Measurements from ENCODE around the gene SH2D1B. TPM values are rescaled to one million over a fixed set of nuclear protein-coding genes. Genes with fewer than 3 reads are reported as not detected.

SH2D1B gene
- total and polyA plus RNA-seq, 10 donors = 0.85 to 11.0 (median 4.6) TPM

- intact Hi-C loops (cut with DNase I; ENCODE audit: low total_unique reads) = no loop called here
- Histone ChIP-seq H3K27me3 (replicated peaks in 1 of 7) (peaks cover 0 to 17% (median 0%) of the 10 kb centered on the region in 7 donors), H3K27ac (no peak overlapping the region), H3K4me1 (no peaks in the 10 kb centered on the region), H3K36me3 (peaks cover 0 to 23% (median 0%) of the 10 kb centered on the region in 6 donors), H3K4me3 (no peak overlapping the region), H3K9me3 (no peaks in the 10 kb centered on the region)
- no peak for DNase-seq
- TF ChIP-seq POLR2A (IDR thresholded peaks at IDR 0.05) (no peak), CTCF (IDR thresholded peaks at IDR 0.05 in 8 of 11, conservative IDR thresholded peaks at IDR 0.05 in 3 of 11) (no peak), POLR2AphosphoS5 (IDR thresholded peaks at IDR 0.05) (no peak)
- WGBS, 5 donors = 93 to 98% (median 97%) methylated on average over 4 of the region's 4 CpGs
Observed at GRCh38 chr1:162360874-162361260, 51.1 kb downstream of the SH2D1B start.

GRCh38 chr1:162360237-162360873, 51.6 kb downstream of the SH2D1B start:
- Histone ChIP-seq H3K27ac (no peak overlapping the region), H3K36me3 (peaks cover 0 to 24% (median 0%) of the 10 kb centered on the region in 6 donors), H3K27me3 (replicated peaks in 1 of 7) (peaks cover 0 to 17% (median 0%) of the 10 kb centered on the region in 7 donors), H3K4me1 (no peaks in the 10 kb centered on the region), H3K9me3 (no peaks in the 10 kb centered on the region), H3K4me3 (no peak overlapping the region)
- WGBS, 5 donors = 92 to 95% (median 93%) methylated on average over 10 of the region's 10 CpGs
- no peak for DNase-seq
- intact Hi-C loops (cut with DNase I; ENCODE audit: low total_unique reads) = no loop called here
- no peak for TF ChIP-seq POLR2AphosphoS5 (IDR thresholded peaks at IDR 0.05)
- no peak for TF ChIP-seq CTCF (IDR thresholded peaks at IDR 0.05 in 8 of 11, conservative IDR thresholded peaks at IDR 0.05 in 3 of 11)
- TF ChIP-seq POLR2A (IDR thresholded peaks at IDR 0.05) = no peak

- intact Hi-C loops (cut with DNase I; ENCODE audit: low total_unique reads) = no loop called here
- peaks cover 0 to 17% (median 0%) of the 10 kb centered on the region in 7 donors for H3K27me3 ChIP-seq (replicated peaks in 1 of 7)
Observed at GRCh38 chr1:162359523-162360236, 52.3 kb downstream of the SH2D1B start.

More at GRCh38 chr1:162359523-162360236, 52.3 kb downstream of the SH2D1B start:
- Histone ChIP-seq H3K9me3 (no peaks in the 10 kb centered on the region), H3K4me1 (no peaks in the 10 kb centered on the region), H3K4me3 (no peak overlapping the region), H3K36me3 (peaks cover 0 to 24% (median 0%) of the 10 kb centered on the region in 6 donors), H3K27ac (no peak overlapping the region)
- no peak for DNase-seq
- TF ChIP-seq CTCF (IDR thresholded peaks at IDR 0.05 in 8 of 11, conservative IDR thresholded peaks at IDR 0.05 in 3 of 11) (no peak), POLR2AphosphoS5 (IDR thresholded peaks at IDR 0.05) (no peak), POLR2A (IDR thresholded peaks at IDR 0.05) (no peak)
- WGBS, 5 donors = 79 to 92% (median 87%) methylated on average over 10 of the region's 10 CpGs

Data from spleen (tissue), 11 donors.